DMS114 treated with DMSO at 0.1 percent for 48 hours (cell line): ENCODE measurements around the gene GDPD4.

Experiments
- DNase-seq: peaks from one replicate; lab custom pipeline; 2025; ENCODE audit not compliant: unreplicated experiment; lab: John Stamatoyannopoulos, UW

Gene GDPD4

DNA sequence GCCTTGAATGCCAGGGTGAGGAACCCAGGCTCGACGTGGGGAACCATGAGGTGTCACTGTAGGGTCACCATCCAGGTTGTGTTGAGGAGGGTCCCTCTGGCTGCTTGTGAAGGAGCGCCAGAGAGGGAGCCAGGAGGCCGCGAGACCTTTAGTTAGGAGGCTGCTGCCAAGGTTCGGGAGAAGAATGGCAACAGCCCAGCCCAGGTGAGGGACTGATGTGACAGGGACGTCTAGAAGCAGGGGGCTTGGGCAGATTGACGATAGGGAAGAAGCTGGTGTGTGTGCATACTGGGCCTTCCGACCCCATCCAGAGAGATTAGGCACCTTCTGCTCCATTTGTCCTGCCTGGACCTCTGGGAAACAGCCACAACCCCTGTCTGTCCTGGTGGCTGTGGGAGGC lies 124.5 kb downstream of the GDPD4 start:
- DNase-seq, result no peak

- DNase-seq, result no peak
Observed at GRCh38 chr11:77175869-77176539, 125.5 kb downstream of the GDPD4 start.

DNA sequence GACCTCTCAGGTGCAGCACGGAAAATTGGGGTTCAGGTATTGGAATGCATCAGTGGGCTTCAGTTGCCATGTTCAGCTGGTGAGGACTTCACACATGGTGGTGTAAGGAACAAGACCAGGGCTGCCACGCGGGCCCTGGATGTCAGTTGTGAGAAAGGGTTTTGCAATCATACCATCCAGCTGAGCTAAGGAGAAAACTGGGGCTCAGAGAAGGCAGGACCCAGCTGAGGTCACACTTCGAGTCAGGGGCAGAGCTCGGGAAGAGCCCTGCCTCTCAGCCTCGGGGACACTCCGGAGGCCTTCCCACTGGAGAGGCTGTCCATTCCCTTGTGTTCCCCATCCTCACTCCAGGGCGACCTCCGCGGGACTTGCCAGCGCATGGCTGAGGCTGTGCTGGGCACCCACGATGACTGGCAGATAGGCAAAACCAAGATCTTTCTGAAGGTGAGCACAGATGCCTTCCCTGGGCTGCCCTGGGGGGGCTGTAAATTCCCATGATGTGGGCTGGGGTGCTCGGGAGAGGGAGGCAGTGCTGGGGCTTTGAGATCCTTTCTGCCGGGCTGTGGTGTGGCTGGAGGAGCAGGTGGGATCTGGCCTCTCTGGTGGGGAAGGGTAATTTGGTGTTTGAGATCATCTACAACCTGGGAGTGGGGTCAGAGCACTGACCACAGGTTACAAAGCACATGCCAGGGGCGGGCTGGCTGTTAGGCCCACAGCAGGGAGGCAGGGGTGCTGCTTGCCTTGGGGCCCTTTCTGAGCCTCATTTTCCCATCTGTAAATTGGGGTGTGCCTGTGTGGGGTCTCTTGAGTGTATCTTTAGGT lies 126.3 kb downstream of the GDPD4 start:
- no peak for DNase-seq

DNA sequence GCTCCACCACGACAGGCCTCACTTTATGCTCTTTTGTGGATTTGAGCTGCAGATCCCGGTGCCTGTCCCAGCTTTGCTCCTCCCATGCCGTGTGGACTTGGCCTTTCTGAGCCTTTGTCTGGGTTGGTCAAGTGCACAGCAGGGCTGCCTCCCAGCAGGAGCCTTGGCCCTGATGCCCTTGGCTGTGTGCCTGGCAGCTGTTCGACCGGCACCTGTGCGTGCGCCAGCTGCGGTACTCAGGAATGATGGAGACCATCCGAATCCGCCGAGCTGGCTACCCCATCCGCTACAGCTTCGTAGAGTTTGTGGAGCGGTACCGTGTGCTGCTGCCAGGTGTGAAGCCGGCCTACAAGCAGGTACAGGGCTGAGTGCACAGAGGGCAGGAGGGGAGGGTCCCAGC lies 126.9 kb downstream of the GDPD4 start:
- no peak for DNase-seq

GRCh38 chr11:77173494-77173893 lies 128.0 kb downstream of the GDPD4 start:
- no peak for DNase-seq

DNA sequence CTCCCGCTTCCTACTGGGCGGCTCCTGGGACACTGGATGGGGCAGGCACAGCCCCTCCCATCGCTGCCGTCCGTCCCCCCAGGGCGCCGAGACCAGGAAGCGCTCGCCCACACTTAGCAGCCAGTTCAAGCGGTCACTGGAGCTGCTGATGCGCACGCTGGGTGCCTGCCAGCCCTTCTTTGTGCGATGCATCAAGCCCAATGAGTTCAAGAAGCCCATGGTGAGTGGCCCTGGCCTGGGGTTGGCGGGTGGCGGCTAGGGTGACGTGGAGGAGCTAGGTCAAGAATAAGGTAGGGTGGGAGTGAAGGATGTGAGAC lies 128.9 kb downstream of the GDPD4 start:
- DNase-seq, result no peak

DNA sequence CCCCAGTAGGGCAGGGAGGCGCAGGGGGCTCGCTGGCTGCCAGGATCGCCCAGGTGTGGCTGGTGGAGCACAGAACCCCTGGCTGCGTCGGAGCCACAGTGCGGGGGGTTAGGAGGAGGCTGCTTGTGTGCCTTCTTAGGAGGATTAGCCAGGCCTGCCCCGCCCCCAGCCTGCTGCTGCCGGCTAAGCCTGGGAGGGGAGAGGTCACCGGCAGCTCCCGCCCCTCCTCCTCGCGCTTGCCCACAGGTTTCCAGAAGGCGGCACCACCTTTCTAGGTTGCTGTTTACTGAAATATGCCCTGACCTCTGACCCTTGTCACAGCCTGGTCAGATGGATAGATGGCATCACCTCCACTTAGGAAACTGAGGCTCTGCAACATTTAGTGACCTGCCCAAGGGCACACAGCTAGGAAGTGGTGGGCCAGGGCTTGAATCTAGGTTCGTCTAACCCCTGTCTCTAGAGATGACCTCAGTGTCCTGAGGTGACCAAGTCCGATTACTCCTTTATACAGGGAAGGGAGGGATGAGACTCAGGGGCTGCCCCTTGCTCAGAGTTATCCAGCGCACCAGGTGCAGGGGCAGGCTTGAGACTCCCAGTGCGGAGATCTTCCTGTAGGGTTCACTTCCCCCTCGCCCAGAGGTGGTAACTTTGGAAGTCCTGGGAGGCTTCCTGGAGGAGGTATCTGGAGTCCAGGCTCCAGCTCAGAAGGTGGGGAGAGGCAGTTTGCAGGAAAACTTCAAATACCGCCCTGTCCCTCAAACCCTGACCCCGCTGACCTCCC lies 129.4 kb downstream of the GDPD4 start:
- no peak for DNase-seq

- no peak for DNase-seq
Observed at GRCh38 chr11:77171254-77171653, 130.2 kb downstream of the GDPD4 start.

GRCh38 chr11:77170107-77170506 lies 131.4 kb downstream of the GDPD4 start:
- no peak for DNase-seq

GRCh38 chr11:77167791-77168190 lies 133.7 kb downstream of the GDPD4 start:
- DNase-seq, result no peak

GRCh38 chr11:77167111-77167626 lies 134.3 kb downstream of the GDPD4 start:
- no peak for DNase-seq
